Liver (tissue), 3 donors: ENCODE measurements around the gene RASAL2.

Experiments
- ATF3 ChIP-seq: IDR thresholded peaks from 2 replicates; pipeline ENCODE4 v1.6.1; 2016; ENCODE audit warnings: antibody characterized with exemption
- CTCF ChIP-seq: fragments of 150-350 bp; IDR thresholded peaks from 2 replicates; pipeline ENCODE4 v1.5.1; 2017; ENCODE audit warnings: improper control_type of control experiment, low read depth, low read length; ENCODE audit not compliant: missing input control
- GABPA ChIP-seq, 2 donors: IDR thresholded peaks in 1 of 2; conservative IDR thresholded peaks in 1 of 2; 2 replicates each; pipeline ENCODE4 v1.6.1; 2016; ENCODE audit warnings: antibody characterized with exemption in 2 of 2, mild to moderate bottlenecking in 1 of 2, moderate library complexity in 1 of 2
- HNF4G ChIP-seq: IDR thresholded peaks from 2 replicates; pipeline ENCODE4 v1.6.1; 2016; ENCODE audit warnings: antibody characterized with exemption
- JUND ChIP-seq, 2 donors: IDR thresholded peaks; 2 replicates each; pipeline ENCODE4 v1.6.1; 2016; ENCODE audit warnings: antibody characterized with exemption in 2 of 2
- MAX ChIP-seq: IDR thresholded peaks from 2 replicates; pipeline ENCODE4 v1.6.1; 2016; ENCODE audit warnings: antibody characterized with exemption
- REST ChIP-seq: IDR thresholded peaks from 2 replicates; pipeline ENCODE4 v1.6.1; 2016; ENCODE audit warnings: antibody characterized with exemption, mild to moderate bottlenecking
- RXRA ChIP-seq, 2 donors: IDR thresholded peaks; 2 replicates each; pipeline ENCODE4 v1.6.1; 2017 to 2018; ENCODE audit warnings: antibody characterized with exemption in 2 of 2, mild to moderate bottlenecking in 1 of 2
- SP1 ChIP-seq: IDR thresholded peaks from 2 replicates; pipeline ENCODE4 v1.6.1; 2018; ENCODE audit warnings: antibody characterized with exemption, mild to moderate bottlenecking
- TAF1 ChIP-seq: conservative IDR thresholded peaks from 2 replicates; pipeline ENCODE4 v1.6.1; 2016; ENCODE audit warnings: antibody characterized with exemption, mild to moderate bottlenecking
- YY1 ChIP-seq: IDR thresholded peaks from 2 replicates; pipeline ENCODE4 v1.6.1; 2016; ENCODE audit warnings: antibody characterized with exemption, mild to moderate bottlenecking
- donor health status: healthy.
- donor health status: healthy.

GRCh38 chr1:178512566-178513277 is 418.8 kb downstream of the RASAL2 start, which contains the start of gene TEX35:
- TF ChIP-seq ATF3: no peak
- TF ChIP-seq RXRA (IDR thresholded peaks at IDR 0.05): no peak
- TF ChIP-seq CTCF: no peak
- TF ChIP-seq MAX: no peak
- no peak for TF ChIP-seq REST
- no peak for TF ChIP-seq YY1
- no peak for TF ChIP-seq JUND (IDR thresholded peaks at IDR 0.05)
- no peak for TF ChIP-seq TAF1
- TF ChIP-seq SP1: no peak
- no peak for TF ChIP-seq HNF4G
- TF ChIP-seq GABPA (IDR thresholded peaks at IDR 0.05 in 1 of 2, conservative IDR thresholded peaks at IDR 0.05 in 1 of 2): no peak
